DND-41 (cell line): ENCODE results near the gene RAB29.

Experiments used
- EZH2 ChIP-seq: IDR thresholded peaks from 3 replicates; pipeline ENCODE4 v1.6.1; 2012; ENCODE audit warnings: borderline replicate concordance, low read depth, mild to moderate bottlenecking, moderate library complexity, low read length, inconsistent platforms; ENCODE audit not compliant: severe bottlenecking
- TF ChIP-seq, protein P1 (sequence below): IDR thresholded peaks from 2 replicates; pipeline ENCODE4 v1.5.1; 2012; ENCODE audit warnings: borderline replicate concordance, low read length, moderate library complexity, mild to moderate bottlenecking; ENCODE audit not compliant: poor library complexity, severe bottlenecking; ENCODE audit errors: extremely low read depth

DNA sequence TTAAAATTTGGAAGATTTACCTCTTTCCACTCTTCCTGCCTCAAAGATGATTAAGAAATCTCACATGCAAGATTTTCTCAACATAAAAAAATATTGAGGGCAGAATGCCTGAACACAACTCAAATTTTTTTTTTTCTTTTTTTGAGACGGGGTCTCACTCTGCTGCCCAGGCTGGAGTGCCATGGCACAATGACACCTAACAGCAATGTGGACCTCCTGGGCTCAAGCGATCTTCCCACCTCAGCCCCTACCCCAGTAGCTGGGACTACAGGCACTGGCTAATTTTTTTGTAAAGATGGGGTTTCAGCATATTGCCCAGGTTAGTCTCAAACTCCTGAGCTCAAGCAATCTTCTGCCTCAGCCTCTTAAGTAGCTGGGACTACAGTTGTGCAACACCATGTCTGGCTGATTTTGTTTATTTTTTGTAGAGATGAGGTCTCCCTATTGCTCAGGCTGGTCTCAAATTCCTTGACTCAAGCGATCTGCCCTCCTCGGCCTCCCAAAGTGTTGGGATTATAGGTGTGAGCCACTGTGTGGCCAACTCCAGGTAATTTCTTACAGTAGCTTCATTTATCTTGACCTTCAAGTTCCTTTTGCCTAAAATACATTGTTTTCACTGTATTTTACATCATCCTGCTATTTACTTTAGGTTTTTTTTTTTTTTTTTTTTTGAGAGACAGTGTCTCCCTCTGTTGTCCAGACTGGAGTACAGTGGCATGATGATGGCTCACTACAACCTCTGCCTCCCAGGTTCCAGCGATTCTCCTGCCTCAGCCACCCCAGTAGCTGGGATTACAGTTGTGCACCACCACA lies 35.7 kb downstream of the RAB29 start:
- TF ChIP-seq, protein P1, sequence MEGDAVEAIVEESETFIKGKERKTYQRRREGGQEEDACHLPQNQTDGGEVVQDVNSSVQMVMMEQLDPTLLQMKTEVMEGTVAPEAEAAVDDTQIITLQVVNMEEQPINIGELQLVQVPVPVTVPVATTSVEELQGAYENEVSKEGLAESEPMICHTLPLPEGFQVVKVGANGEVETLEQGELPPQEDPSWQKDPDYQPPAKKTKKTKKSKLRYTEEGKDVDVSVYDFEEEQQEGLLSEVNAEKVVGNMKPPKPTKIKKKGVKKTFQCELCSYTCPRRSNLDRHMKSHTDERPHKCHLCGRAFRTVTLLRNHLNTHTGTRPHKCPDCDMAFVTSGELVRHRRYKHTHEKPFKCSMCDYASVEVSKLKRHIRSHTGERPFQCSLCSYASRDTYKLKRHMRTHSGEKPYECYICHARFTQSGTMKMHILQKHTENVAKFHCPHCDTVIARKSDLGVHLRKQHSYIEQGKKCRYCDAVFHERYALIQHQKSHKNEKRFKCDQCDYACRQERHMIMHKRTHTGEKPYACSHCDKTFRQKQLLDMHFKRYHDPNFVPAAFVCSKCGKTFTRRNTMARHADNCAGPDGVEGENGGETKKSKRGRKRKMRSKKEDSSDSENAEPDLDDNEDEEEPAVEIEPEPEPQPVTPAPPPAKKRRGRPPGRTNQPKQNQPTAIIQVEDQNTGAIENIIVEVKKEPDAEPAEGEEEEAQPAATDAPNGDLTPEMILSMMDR, result peak; percentile 11
- TF ChIP-seq EZH2, result no peak
